Nephron (organoid): ENCODE measurements around the gene SYNPO2.
"Not testable (repeated sequence)": the region's sequence is repeated elsewhere in the genome, so short reads cannot be mapped to it uniquely, and the experiment has no call there.

Source experiments
- H3K27ac Mint-ChIP-seq, 3 experiments: 2 replicates each; pipeline ENCODE4 v1.8.0; 2020; ENCODE audit warnings: mixed read lengths in 3 of 3, mild to moderate bottlenecking in 2 of 3, moderate library complexity in 1 of 3
- H3K27me3 Mint-ChIP-seq: 2 replicates; pipeline ENCODE4 v1.8.0; 2021; ENCODE audit warnings: low read depth, mild to moderate bottlenecking, moderate library complexity, mixed read lengths
- H3K36me3 Mint-ChIP-seq: 2 replicates; pipeline ENCODE4 v1.8.0; 2020; ENCODE audit warnings: low read depth, mixed read lengths
- H3K4me1 Mint-ChIP-seq: 2 replicates; pipeline ENCODE4 v1.8.0; 2020; ENCODE audit warnings: mixed read lengths
- H3K4me3 Mint-ChIP-seq, 3 experiments: 2 replicates each; pipeline ENCODE4 v1.8.0; 2020; ENCODE audit warnings: mild to moderate bottlenecking in 3 of 3, mixed read lengths in 3 of 3, moderate library complexity in 2 of 3
- H3K9me3 Mint-ChIP-seq: 2 replicates; pipeline ENCODE4 v1.8.0; 2020; ENCODE audit warnings: mixed read lengths
- TF ChIP-seq, protein P1 (sequence below), 3 experiments: fragments of 200-600 bp; sonication (generic); IDR thresholded peaks; one replicate each; pipeline ENCODE4 v1.5.0; 2021; ENCODE audit warnings: antibody characterized with exemption in 3 of 3; ENCODE audit not compliant: unreplicated experiment in 3 of 3

The SYNPO2 gene

DNA sequence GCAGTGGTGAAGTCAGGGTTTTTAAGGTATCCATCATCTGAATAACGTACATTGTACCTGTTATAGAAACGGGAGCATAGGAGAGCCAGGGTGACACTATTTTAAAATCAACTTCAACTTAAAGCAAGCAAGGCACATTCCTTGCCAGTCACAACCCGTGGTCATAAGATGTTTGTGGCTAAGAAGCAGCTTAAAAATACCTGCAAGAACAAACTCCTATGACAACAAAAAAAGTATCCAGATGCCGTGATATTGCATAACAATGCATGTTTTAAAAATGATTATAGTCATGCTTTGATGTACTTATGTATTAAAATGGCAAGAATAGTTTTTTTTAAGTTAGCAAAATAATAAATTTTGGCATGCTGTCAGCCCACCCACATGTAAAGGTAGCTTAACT lies 16.5 kb upstream of the SYNPO2 start:
- Mint-ChIP-seq H3K36me3 (no peaks in the 10 kb centered on the region), H3K27ac (no peak overlapping the region), H3K4me3 (no peak overlapping the region), H3K27me3 (no peaks in the 10 kb centered on the region), H3K9me3 (peaks cover 5% of the 10 kb centered on the region), H3K4me1 (peaks cover 18% of the 10 kb centered on the region)
- TF ChIP-seq, protein P1, sequence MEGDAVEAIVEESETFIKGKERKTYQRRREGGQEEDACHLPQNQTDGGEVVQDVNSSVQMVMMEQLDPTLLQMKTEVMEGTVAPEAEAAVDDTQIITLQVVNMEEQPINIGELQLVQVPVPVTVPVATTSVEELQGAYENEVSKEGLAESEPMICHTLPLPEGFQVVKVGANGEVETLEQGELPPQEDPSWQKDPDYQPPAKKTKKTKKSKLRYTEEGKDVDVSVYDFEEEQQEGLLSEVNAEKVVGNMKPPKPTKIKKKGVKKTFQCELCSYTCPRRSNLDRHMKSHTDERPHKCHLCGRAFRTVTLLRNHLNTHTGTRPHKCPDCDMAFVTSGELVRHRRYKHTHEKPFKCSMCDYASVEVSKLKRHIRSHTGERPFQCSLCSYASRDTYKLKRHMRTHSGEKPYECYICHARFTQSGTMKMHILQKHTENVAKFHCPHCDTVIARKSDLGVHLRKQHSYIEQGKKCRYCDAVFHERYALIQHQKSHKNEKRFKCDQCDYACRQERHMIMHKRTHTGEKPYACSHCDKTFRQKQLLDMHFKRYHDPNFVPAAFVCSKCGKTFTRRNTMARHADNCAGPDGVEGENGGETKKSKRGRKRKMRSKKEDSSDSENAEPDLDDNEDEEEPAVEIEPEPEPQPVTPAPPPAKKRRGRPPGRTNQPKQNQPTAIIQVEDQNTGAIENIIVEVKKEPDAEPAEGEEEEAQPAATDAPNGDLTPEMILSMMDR (IDR thresholded peaks at IDR 0.05; ENCODE audit: unreplicated experiment in 3 of 3) = no peak

DNA sequence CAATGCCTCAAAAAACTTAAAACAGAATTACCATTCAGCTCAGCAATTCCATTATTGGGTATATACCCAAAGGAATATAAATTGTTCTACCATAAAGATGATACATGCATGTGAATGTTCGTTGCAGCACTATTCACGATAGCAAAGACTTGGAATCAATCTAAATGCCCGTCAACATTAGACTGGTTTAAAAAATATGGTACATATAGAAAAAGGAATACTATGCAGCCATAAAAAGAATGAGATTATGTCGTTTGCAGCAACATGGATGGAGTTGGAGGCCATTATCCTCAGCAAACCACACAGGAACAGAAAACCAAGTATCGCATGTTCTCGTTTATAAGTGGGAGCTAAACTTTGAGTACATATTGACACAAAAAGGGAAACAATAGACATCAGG lies 10.9 kb upstream of the SYNPO2 start:
- peaks cover 11% of the 10 kb centered on the region for H3K9me3 Mint-ChIP-seq
- no peaks in the 10 kb centered on the region for H3K27me3 Mint-ChIP-seq
- H3K4me3 Mint-ChIP-seq = no peak overlapping the region
- no peaks in the 10 kb centered on the region for H3K4me1 Mint-ChIP-seq
- TF ChIP-seq, protein P1 (IDR thresholded peaks at IDR 0.05; ENCODE audit: unreplicated experiment in 3 of 3) = no peak
- H3K36me3 Mint-ChIP-seq = no peaks in the 10 kb centered on the region
- no peak overlapping the region for H3K27ac Mint-ChIP-seq

DNA sequence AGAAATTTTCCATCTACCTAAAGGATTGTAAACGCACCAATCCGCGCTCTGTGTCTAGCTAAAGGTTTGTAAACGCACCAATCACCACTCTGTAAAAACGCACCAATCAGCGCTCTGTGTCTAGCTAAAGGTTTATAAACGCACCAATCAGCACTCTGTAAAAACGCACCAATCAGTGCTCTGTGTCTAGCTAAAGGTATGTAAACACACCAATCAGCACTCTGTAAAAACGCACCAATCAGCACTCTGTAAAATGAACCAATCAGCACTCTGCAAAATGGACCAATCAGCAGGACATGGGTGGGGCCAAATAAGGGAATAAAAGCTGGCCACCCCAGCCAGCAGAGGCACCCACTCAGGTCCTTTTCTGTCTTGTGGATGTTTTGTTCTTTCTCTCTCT lies 10.1 kb upstream of the SYNPO2 start:
- H3K4me3 Mint-ChIP-seq, H3K4me1 Mint-ChIP-seq, H3K27ac Mint-ChIP-seq, H3K27me3 Mint-ChIP-seq, H3K36me3 Mint-ChIP-seq: not testable (repeated sequence)
- peaks cover 11% of the 10 kb centered on the region for H3K9me3 Mint-ChIP-seq

DNA sequence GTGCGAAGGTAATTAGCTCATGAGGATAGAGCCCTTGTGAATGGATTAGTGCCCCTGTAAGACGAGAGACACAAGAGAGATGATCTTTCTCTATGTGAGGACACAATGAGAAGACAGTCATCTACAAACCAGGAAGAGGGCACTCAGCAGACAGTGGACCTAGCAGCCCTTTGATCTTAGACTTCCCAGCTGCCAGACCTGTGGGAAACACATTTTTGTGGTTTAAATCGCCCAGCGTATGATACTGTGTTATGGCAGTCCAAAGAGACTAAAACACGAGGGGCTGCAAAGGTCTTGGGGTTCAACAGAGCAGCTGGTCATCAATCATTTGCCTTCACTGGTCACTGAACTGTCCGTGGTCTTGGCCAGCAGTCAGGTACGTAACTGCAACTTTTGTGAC lies 9.2 kb upstream of the SYNPO2 start:
- Mint-ChIP-seq H3K27me3 (no peaks in the 10 kb centered on the region), H3K4me3 (no peak overlapping the region), H3K27ac (no peak overlapping the region), H3K9me3 (peaks cover 11% of the 10 kb centered on the region), H3K4me1 (no peaks in the 10 kb centered on the region), H3K36me3 (no peaks in the 10 kb centered on the region)
- TF ChIP-seq, protein P1 (IDR thresholded peaks at IDR 0.05; ENCODE audit: unreplicated experiment in 3 of 3) = no peak

DNA sequence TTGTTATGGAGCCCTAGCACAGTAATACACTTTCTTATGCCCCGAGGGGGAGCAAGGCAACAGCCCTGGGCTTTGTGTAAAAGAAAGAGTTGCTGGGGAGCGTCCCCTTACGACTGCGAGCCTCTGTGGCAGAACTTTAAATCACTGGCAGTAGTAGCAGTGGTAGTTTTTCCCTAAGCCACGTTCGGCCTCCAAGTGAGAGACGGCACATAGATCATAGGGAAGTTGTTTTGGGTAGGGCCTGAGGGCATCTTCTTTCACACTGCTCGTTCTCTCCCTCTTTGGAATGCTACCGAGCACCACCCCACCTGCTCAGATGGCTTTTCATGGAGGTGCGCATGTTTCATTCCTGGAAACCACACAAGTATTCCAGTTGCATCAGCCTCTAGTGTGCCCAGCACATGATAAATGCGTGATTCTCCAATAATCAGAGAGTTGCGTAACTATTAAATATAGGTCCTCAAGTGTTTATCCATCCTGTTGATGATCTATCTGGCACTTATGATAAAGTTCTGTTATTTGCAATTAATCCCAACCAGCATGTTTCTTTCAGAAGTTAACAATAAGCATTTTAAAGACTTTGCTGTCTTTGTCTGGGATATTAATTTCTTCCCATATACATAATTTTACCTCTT lies 7.0 kb upstream of the SYNPO2 start:
- TF ChIP-seq, protein P1 (IDR thresholded peaks at IDR 0.05; ENCODE audit: unreplicated experiment in 3 of 3) = no peak
- H3K4me3 Mint-ChIP-seq = no peak overlapping the region
- no peaks in the 10 kb centered on the region for H3K27me3 Mint-ChIP-seq
- no peaks in the 10 kb centered on the region for H3K4me1 Mint-ChIP-seq
- H3K9me3 Mint-ChIP-seq = peaks cover 8% of the 10 kb centered on the region
- no peaks in the 10 kb centered on the region for H3K36me3 Mint-ChIP-seq
- no peak overlapping the region for H3K27ac Mint-ChIP-seq

DNA sequence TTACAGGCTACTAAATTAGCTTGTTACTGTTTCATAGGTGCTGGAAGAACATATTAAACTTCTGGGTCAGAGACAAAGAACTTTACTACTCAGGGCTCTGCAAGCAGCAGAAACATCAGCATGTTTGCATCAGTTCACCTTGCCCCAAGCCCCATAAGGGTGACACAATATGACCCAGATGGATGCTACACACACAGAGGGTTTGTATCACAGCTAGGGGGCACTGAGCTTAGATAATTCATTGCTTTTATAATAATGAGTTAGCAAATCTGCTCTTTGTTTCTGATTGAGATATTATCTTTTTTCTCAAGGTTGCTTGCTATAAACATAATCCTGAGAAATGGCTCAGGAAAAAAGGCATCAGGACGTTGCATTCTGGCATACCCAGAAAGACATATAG lies 4.8 kb upstream of the SYNPO2 start:
- Mint-ChIP-seq H3K27ac (no peak overlapping the region), H3K4me1 (peaks cover 10% of the 10 kb centered on the region), H3K27me3 (no peaks in the 10 kb centered on the region), H3K36me3 (no peaks in the 10 kb centered on the region), H3K9me3 (peaks cover 4% of the 10 kb centered on the region), H3K4me3 (no peak overlapping the region)
- TF ChIP-seq, protein P1 (IDR thresholded peaks at IDR 0.05; ENCODE audit: unreplicated experiment in 3 of 3) = no peak
